A549 (cell line): Measurements from ENCODE around the gene TMEM19.

Experiments used
- EP300 ChIP-seq, 2 experiments: fragments of >200 bp; sonication (Bioruptor Twin); formaldehyde crosslinking; IDR thresholded peaks; 2 replicates in 1 of 2; 3 replicates in 1 of 2; pipeline ENCODE4 v1.6.1; 2016 to 2017
- FOSL2 ChIP-seq, 2 experiments: fragments of 450-650 bp in 1 of 2; fragments of >200 bp in 1 of 2; sonication (Bioruptor Twin) in 1 of 2; formaldehyde crosslinking; IDR thresholded peaks; 2 replicates each; pipeline versions ENCODE4 v1.5.0 to v1.6.1; 2016 to 2020; ENCODE audit warnings: mild to moderate bottlenecking in 1 of 2, moderate library complexity in 1 of 2
- HOXB5 ChIP-seq: fragments of 250-450 bp; sonication (Bioruptor Pico); IDR thresholded peaks from 2 replicates; pipeline ENCODE4 v1.5.0; 2020; ENCODE audit warnings: mild to moderate bottlenecking, moderate library complexity
- POLR2A ChIP-seq: IDR thresholded peaks from 2 replicates; pipeline ENCODE4 v1.6.1; 2012; ENCODE audit warnings: mild to moderate bottlenecking, low read length
- POLR2AphosphoS2 ChIP-seq: conservative IDR thresholded peaks from 2 replicates; pipeline ENCODE4 v1.6.1; 2012; ENCODE audit warnings: low read length, improper control_type of control experiment, inconsistent platforms
- ZNF302 ChIP-seq: fragments of 250-450 bp; sonication (Bioruptor Pico); IDR thresholded peaks from 2 replicates; pipeline ENCODE4 v1.9.0; 2021; ENCODE audit warnings: inconsistent platforms, mild to moderate bottlenecking, moderate library complexity
- TF ChIP-seq, protein P1 (sequence below): fragments of >200 bp; sonication (Bioruptor Twin); formaldehyde crosslinking; IDR thresholded peaks from 3 replicates; pipeline ENCODE4 v1.5.1; 2016

DNA sequence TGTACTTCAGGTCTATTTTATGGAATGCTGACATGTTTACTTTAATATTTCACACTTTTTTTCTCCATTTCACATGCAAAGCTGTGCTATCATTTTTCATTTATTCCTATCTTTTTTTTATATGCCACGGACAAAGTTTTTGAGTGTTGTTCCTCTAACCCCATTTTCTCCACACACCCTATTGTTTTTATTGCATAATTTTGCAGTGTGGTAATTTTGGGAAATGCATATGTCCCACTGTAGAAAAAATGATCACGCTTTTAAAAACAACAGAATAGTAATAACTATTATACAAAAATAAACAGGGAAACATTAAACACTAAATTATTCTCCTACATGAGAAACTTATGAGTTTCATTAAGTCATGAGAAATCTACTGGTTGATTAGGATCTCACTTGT is 36.5 kb upstream of the TMEM19 start:
- TF ChIP-seq, protein P1, sequence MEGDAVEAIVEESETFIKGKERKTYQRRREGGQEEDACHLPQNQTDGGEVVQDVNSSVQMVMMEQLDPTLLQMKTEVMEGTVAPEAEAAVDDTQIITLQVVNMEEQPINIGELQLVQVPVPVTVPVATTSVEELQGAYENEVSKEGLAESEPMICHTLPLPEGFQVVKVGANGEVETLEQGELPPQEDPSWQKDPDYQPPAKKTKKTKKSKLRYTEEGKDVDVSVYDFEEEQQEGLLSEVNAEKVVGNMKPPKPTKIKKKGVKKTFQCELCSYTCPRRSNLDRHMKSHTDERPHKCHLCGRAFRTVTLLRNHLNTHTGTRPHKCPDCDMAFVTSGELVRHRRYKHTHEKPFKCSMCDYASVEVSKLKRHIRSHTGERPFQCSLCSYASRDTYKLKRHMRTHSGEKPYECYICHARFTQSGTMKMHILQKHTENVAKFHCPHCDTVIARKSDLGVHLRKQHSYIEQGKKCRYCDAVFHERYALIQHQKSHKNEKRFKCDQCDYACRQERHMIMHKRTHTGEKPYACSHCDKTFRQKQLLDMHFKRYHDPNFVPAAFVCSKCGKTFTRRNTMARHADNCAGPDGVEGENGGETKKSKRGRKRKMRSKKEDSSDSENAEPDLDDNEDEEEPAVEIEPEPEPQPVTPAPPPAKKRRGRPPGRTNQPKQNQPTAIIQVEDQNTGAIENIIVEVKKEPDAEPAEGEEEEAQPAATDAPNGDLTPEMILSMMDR = no peak
- TF ChIP-seq POLR2AphosphoS2 (no peak), EP300 (IDR thresholded peaks at IDR 0.05) (no peak), POLR2A (no peak), HOXB5 (CRISPR knock-in tag) (no peak), ZNF302 (CRISPR knock-in tag) (no peak), FOSL2 (IDR thresholded peaks at IDR 0.05) (no peak), FOSL2 (CRISPR knock-in tag; IDR thresholded peaks at IDR 0.05) (no peak)
